Fibroblast of the aortic adventitia (primary cell): ENCODE measurements around the gene KIAA1328. TPM values are rescaled to one million over a fixed set of nuclear protein-coding genes. Genes with fewer than 3 reads are reported as not detected.
A peak's percentile ranks its signal among the peaks of the same experiment; 100 is the strongest.

Source experiments
- DNase-seq: peaks from one replicate; pipeline ENCODE4 v3.0.0-alpha.2; 2010; ENCODE audit warnings: low read depth
- H3K4me3 ChIP-seq: 2 replicates; pipeline ENCODE4 v1.5.1; 2011; ENCODE audit warnings: low read depth, mild to moderate bottlenecking, control low read depth, low read length, moderate library complexity
- CTCF ChIP-seq: IDR thresholded peaks from 2 replicates; pipeline ENCODE4 v1.5.1; 2011; ENCODE audit warnings: mild to moderate bottlenecking, low read length, control low read depth, inconsistent platforms; ENCODE audit not compliant: insufficient read depth
- total RNA-seq: library from RNA; depleted of rRNA; stranded (reverse); fragments of >200 nt; gene quantifications from 2 replicates; pipeline ENCODE4 v1.2.3, GENCODE V29; 2012; ENCODE audit warnings: low replicate concordance

KIAA1328 gene
- 9.6 and 13.6 TPM in 2 replicates for total RNA-seq

- H3K4me3 ChIP-seq = peak within 1 kb of the TSS; percentile 97
- TF ChIP-seq CTCF = peak; percentile 43
- peak; percentile 70 for DNase-seq
These were observed at the start of gene KIAA1328, which contains the start of gene TPGS2 for GRCh38 chr18:36828630-36829361. TSS of gene KIAA1328 (plus strand) at chr18:36829127. CDS start at chr18:36829139, 12 bp downstream. TSS of gene TPGS2 (minus strand) at chr18:36829002. CDS start at chr18:36828767, 235 bp downstream.

GRCh38 chr18:36780748-36781147 is 48.2 kb upstream of the KIAA1328 start:
- TF ChIP-seq CTCF = no peak
- DNase-seq = no peak

GRCh38 chr18:36782710-36783109 is 46.2 kb upstream of the KIAA1328 start:
- DNase-seq = no peak
- H3K4me3 ChIP-seq = no peak overlapping the region
- TF ChIP-seq CTCF = no peak

More at GRCh38 chr18:36780748-36781147, 48.2 kb upstream of the KIAA1328 start:
- no peak overlapping the region for H3K4me3 ChIP-seq

GRCh38 chr18:36783792-36784191 is 45.1 kb upstream of the KIAA1328 start:
- no peak for DNase-seq
- no peak for TF ChIP-seq CTCF
- H3K4me3 ChIP-seq = no peak overlapping the region

- peak; percentile 80 for DNase-seq
- no peak for TF ChIP-seq CTCF
- H3K4me3 ChIP-seq = no peak overlapping the region
These were observed 42.2 kb upstream of the KIAA1328 start for GRCh38 chr18:36786686-36787085.

- DNase-seq = no peak
- TF ChIP-seq CTCF = no peak
- no peak overlapping the region for H3K4me3 ChIP-seq
These were observed 36.2 kb upstream of the KIAA1328 start for GRCh38 chr18:36792634-36793283.
